Glutamatergic neuron (in vitro differentiated cells): ENCODE data around the gene RAB13. TPM values are rescaled to one million over a fixed set of nuclear protein-coding genes. Genes with fewer than 3 reads are reported as not detected.
"Not testable (repeated sequence)": the region's sequence is repeated elsewhere in the genome, so short reads cannot be mapped to it uniquely, and the experiment has no call there.

Experiments
- DNase-seq: peaks from one replicate; pipeline ENCODE4 v3.0.0; 2022
- H3K27ac Mint-ChIP-seq: one replicate; pipeline ENCODE4 v1.8.0; 2020; ENCODE audit warnings: mild to moderate bottlenecking, mixed read lengths, inconsistent platforms; ENCODE audit not compliant: unreplicated experiment
- H3K27me3 Mint-ChIP-seq: one replicate; pipeline ENCODE4 v1.8.0; 2020; ENCODE audit warnings: mild to moderate bottlenecking, moderate library complexity, mixed read lengths, inconsistent platforms; ENCODE audit not compliant: unreplicated experiment
- H3K36me3 Mint-ChIP-seq: one replicate; pipeline ENCODE4 v1.8.0; 2020; ENCODE audit warnings: mild to moderate bottlenecking, mixed read lengths, inconsistent platforms; ENCODE audit not compliant: unreplicated experiment
- H3K4me1 Mint-ChIP-seq: one replicate; pipeline ENCODE4 v1.8.0; 2020; ENCODE audit warnings: mild to moderate bottlenecking, low read depth, mixed read lengths, inconsistent platforms; ENCODE audit not compliant: unreplicated experiment
- H3K4me3 Mint-ChIP-seq: one replicate; pipeline ENCODE4 v1.8.0; 2020; ENCODE audit warnings: mild to moderate bottlenecking, mixed read lengths, inconsistent platforms; ENCODE audit not compliant: unreplicated experiment
- H3K9me3 Mint-ChIP-seq: one replicate; pipeline ENCODE4 v1.8.0; 2020; ENCODE audit warnings: mild to moderate bottlenecking, moderate library complexity, mixed read lengths, inconsistent platforms; ENCODE audit not compliant: unreplicated experiment
- long read RNA-seq: library from polyadenylated mRNA; unstranded; transcript quantifications from one replicate; pipeline ENCODE4 v2.0.0, GENCODE V29; 2020; ENCODE audit not compliant: unreplicated experiment
- total RNA-seq: library from RNA; stranded (reverse); fragmentation: NEBNext Ultra II Directional; extraction: Animal tissue kit (Norgen Biotek cat#: 25700); gene quantifications from one replicate; pipeline ENCODE4 v1.2.1, GENCODE V29; 2021; ENCODE audit not compliant: unreplicated experiment
- TF ChIP-seq, protein P1 (sequence below): fragments of 200-600 bp; sonication (generic); IDR thresholded peaks from one replicate; pipeline ENCODE4 v1.5.0; 2021; ENCODE audit not compliant: partially characterized antibody, unreplicated experiment

RAB13 gene
- total RNA-seq: 29.9 TPM
- long read RNA-seq, transcript RAB13-201 (8 exons, 1,176 nt): major isoform, 23 of 23 reads
- long read RNA-seq, partial matches to known transcripts: 0 of 23 reads
- long read RNA-seq, other reads (novel, unspliced or antisense): 0 of 23 reads

DNA sequence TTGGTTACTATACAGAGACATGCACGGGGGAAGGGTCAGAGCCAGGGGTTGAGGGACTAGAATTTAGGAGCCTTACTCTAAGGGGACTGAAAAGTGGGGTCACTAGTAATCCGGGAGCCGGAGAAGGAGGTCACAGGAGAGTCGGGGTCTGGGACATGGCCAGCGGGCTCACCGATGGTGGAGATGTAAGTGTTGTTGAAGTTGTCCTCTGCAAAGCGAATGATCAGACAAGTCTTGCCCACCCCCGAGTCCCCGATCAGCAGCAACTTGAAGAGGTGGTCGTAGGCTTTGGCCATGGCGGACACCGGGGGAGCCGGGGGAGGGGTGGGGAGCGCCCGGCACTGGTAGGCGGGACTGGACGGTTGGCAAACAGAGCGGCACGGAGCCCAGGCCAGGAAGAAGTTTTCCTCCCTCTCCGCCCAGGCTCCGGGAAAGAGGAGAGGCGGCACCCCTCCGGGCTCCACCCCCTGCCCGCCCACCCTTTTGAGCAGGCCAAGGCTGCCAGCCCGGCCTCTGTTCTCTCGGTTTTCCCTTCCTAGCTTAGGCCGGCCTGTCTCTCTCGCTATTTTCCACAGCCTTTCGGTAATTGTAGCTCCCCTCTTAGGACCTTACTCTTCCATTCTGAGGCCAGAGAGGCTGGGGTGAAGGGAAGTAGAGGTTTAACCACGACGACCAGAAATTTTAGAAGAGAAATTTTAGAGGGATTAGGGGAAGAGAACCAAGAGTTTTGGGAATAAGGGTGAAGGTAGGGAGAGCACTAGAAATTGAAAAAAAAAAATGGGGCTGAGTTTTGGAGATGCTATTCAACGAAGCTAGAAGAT, at the start of gene RAB13:
Gene RAB13, minus strand, starts transcription at position 399 of the 821 bp plus-strand sequence. Its CDS starts 103 bp downstream, at position 296.
- H3K4me3 Mint-ChIP-seq: peak within 1 kb of the TSS; percentile 94
- H3K27ac Mint-ChIP-seq: peak within 1 kb of the TSS; percentile 33
- peaks cover 10% of the 10 kb centered on the region for H3K27me3 Mint-ChIP-seq
- peaks cover 8% of the 10 kb centered on the region for H3K9me3 Mint-ChIP-seq
- H3K36me3 Mint-ChIP-seq: no peaks in the 10 kb centered on the region
- TF ChIP-seq, protein P1, sequence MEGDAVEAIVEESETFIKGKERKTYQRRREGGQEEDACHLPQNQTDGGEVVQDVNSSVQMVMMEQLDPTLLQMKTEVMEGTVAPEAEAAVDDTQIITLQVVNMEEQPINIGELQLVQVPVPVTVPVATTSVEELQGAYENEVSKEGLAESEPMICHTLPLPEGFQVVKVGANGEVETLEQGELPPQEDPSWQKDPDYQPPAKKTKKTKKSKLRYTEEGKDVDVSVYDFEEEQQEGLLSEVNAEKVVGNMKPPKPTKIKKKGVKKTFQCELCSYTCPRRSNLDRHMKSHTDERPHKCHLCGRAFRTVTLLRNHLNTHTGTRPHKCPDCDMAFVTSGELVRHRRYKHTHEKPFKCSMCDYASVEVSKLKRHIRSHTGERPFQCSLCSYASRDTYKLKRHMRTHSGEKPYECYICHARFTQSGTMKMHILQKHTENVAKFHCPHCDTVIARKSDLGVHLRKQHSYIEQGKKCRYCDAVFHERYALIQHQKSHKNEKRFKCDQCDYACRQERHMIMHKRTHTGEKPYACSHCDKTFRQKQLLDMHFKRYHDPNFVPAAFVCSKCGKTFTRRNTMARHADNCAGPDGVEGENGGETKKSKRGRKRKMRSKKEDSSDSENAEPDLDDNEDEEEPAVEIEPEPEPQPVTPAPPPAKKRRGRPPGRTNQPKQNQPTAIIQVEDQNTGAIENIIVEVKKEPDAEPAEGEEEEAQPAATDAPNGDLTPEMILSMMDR: no peak
- DNase-seq: peak; percentile 66
- H3K4me1 Mint-ChIP-seq: peaks cover 15% of the 10 kb centered on the region

DNA sequence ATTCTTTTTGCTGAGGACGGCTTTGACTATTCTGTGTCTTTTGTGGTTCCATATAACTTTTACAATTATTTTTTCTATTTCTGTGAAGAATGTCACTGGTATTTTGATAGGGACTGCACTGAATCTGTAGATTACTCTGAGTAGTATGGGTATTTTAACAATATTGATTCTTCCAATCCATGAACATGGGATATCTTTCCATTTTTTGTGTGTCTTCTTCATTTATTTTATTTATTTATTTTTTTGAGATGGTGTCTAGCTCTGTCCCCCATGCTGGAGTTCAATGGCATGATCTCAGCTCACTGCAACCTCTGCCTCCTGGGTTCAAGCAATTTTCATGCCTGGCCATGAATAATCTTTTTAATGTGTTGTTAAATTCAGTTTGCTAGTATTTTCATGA, 47.6 kb upstream of the RAB13 start:
- H3K9me3 Mint-ChIP-seq, H3K4me1 Mint-ChIP-seq, DNase-seq, H3K4me3 Mint-ChIP-seq, H3K27ac Mint-ChIP-seq, H3K36me3 Mint-ChIP-seq, H3K27me3 Mint-ChIP-seq: not testable (repeated sequence)

GRCh38 chr1:154019940-154020339, 33.8 kb upstream of the RAB13 start:
- no peaks in the 10 kb centered on the region for H3K36me3 Mint-ChIP-seq
- TF ChIP-seq, protein P1: no peak
- H3K27ac Mint-ChIP-seq: no peak overlapping the region
- H3K4me3 Mint-ChIP-seq: no peak overlapping the region
- peaks cover 1% of the 10 kb centered on the region for H3K27me3 Mint-ChIP-seq
- H3K9me3 Mint-ChIP-seq: no peaks in the 10 kb centered on the region
- H3K4me1 Mint-ChIP-seq: no peaks in the 10 kb centered on the region
- DNase-seq: no peak

DNA sequence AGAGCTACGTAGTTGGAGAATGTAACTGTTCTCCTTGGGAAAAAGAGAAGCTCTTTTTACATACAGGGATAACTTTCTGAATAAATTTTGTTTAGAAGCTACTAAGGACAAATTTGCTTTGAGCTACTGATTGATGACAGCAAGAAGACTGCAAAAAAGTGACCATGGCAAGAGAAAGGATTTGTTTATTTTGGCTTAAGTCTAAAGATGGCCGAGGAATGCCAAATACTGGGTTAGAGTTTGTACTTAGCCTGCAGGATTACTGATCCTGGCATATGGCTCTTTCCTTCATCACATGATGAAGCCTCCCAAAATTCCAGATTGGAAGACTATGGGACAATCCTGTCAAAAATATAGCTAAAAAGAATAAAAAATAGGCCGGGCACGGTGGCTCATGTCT, 33.1 kb upstream of the RAB13 start:
- TF ChIP-seq, protein P1: no peak

DNA sequence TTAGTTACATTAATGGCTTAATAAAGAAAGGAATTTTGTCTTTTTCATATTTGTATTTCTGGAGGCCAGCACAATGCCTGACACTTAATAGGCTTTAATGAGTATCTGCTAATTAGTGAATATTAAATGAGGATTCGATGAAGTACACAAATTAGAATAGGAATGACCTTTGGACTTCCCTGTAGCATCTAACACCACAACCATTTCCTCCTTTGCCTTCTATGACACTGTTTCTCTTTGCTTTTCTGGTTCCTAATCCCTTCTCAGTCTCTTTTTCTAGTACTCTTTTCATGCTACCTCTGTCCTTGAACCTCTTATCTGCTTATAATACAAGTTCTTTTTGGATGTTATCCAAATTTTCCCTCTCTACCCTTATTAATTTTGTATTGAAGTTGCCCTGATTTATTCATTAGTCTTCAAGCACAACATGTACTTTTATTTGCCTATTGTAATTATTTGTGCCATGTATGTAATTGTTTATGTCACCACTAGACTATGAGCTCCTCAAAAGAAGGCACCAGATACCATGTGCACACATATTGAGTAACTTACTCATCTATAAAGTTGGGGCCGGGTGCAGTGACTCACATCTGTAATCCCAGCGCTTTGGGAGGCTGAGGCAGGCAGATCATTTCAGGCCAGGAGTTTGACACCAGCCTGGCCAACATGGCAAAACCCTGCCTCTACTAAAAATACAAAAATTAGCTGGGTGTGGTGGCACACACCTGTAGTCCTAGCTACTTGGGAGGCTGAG, 28.2 kb upstream of the RAB13 start:
- Mint-ChIP-seq H3K9me3 (peaks cover 2% of the 10 kb centered on the region), H3K4me1 (no peaks in the 10 kb centered on the region), H3K36me3 (no peaks in the 10 kb centered on the region), H3K4me3 (no peak overlapping the region), H3K27ac (no peak overlapping the region), H3K27me3 (peaks cover 1% of the 10 kb centered on the region)
- DNase-seq: no peak
- TF ChIP-seq, protein P1: no peak

More for the DNA sequence above, 33.1 kb upstream of the RAB13 start:
- Mint-ChIP-seq H3K36me3 (no peaks in the 10 kb centered on the region), H3K4me1 (no peaks in the 10 kb centered on the region), H3K4me3 (no peak overlapping the region), H3K9me3 (no peaks in the 10 kb centered on the region), H3K27ac (no peak overlapping the region), H3K27me3 (peaks cover 1% of the 10 kb centered on the region)
- DNase-seq: no peak

DNA sequence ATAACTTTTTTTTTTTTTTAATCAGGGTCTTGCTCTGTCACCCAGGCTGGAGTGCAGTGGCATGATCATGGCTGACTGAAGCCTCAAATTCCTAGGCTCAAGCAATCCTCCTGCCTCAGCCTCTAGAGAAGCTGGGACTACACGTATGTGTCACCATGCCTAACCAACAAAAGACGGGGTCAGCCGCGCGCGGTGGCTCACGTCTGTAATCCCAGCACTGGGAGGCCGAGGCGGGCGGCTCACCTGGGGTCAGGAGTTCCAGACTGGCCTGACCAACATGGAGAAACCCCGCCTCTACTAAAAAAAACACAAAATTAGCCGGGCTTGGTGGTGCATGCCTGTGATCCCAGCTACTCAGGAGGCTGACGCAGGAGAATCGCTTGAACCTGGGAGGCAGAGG, 26.4 kb upstream of the RAB13 start:
- H3K4me1 Mint-ChIP-seq, H3K4me3 Mint-ChIP-seq, H3K9me3 Mint-ChIP-seq, DNase-seq, H3K36me3 Mint-ChIP-seq, H3K27me3 Mint-ChIP-seq, H3K27ac Mint-ChIP-seq: not testable (repeated sequence)
